Skeletal muscle cell (primary cell): Measurements from ENCODE around the gene MRPL18.
"Not testable (repeated sequence)": the region's sequence is repeated elsewhere in the genome, so short reads cannot be mapped to it uniquely, and the experiment has no call there.

Experiments used
- DNase-seq: peaks from one replicate; pipeline ENCODE4 v3.0.0-alpha.2; 2010; ENCODE audit warnings: low read depth
- H3K4me3 ChIP-seq: 2 replicates; pipeline ENCODE4 v1.5.1; 2011; ENCODE audit warnings: low read depth, mild to moderate bottlenecking, control low read depth, low read length, moderate library complexity

Gene MRPL18

DNA sequence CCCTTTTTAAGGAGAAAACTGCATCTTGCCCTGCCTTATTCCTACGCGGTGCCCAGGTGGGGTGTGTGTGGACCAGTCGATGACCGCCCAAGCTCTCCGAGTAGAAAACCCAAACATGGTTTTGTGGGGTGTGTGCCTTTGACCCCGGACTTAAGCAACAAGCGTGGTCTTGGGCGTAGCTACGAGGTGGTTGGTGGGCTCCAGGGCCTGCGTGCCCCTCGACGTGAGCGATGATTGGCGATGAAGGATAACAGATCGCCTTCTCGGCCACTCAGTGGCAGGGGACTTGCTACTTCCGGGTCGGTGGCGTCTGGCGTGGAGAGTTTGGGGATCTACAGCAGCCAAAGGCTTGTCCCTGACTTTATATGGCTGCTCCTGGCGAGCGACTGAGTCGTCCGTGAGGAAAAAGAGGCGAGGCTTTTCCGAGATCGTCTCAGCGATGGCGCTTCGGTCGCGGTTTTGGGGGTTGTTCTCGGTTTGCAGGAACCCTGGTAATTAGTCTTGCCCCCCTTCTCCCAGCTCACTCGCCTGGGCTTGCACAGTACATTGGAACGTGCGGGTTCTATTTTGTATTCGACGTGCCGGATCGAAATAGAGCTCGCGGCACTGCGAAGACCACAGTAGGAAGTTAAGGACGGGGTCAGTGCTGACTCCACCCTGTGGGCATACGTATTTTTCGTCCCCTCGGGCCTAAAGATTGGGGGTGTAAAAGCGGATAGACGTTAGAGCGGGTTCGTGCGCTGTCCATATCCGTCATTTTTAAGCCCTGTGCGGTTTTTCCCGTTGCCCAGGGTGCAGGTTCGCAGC is at the start of gene MRPL18:
Gene MRPL18 (plus strand): TSS at position 319 of the 807 bp plus-strand sequence. CDS start 121 bp downstream, at position 440.
- peak; percentile 95 for DNase-seq
- H3K4me3 ChIP-seq = peak within 1 kb of the TSS; percentile 90

DNA sequence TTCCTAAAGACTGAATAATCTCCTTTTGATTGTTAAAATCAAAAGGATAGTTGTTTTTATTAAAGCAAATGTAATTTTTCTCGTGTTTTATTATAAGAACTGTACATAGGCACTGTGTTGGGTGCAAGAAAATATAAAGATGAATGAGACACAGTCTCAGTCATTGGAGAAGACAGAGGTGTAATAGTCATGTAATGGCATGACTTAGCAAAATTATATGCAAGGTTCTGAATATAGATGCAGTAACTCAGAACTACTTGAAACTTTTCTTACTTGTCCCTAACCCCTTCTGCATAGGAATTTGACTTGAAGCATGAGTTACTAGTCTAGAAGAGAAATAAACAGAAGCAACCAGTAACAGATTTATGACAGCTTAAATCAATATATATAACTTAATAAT is 48.1 kb upstream of the MRPL18 start:
- DNase-seq = no peak
- no peak overlapping the region for H3K4me3 ChIP-seq

DNA sequence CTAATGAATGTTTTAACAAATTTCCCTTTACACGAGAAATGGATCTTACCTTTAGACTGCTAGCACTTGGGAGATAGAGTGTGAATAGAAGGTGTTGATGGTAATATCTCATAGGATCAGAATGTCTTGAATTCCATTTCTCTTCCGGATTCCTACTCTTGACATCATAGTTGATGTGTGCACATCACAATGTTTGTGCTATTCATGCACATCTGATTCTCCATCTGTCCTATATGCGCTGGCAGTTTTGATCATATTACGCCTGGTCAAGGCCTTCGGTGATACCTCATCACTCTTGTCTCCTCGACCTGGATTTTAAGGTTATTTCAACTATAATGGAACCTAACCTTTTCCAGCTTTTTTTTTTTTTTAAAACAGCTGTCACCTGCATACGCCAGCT is 45.2 kb upstream of the MRPL18 start:
- no peak for DNase-seq
- no peak overlapping the region for H3K4me3 ChIP-seq

DNA sequence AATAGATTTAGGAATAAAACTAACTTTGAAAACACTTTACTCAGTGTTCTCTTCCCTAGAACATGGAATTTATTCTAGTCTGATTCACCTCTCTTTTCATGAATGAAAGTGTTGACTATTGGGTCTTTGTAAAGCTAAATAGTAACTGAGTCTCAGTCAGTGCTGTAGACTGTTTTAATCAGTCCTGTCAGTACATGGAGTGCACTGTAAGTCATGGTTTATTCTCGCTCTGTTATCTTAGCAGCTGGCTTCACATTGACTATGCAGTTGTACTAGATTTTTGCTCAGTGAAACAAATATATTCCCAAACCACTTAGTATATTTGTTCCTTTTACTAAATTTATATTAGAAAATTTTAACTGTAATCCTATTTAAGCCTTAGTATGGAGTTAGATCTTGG is 43.5 kb upstream of the MRPL18 start:
- no peak for DNase-seq

DNA sequence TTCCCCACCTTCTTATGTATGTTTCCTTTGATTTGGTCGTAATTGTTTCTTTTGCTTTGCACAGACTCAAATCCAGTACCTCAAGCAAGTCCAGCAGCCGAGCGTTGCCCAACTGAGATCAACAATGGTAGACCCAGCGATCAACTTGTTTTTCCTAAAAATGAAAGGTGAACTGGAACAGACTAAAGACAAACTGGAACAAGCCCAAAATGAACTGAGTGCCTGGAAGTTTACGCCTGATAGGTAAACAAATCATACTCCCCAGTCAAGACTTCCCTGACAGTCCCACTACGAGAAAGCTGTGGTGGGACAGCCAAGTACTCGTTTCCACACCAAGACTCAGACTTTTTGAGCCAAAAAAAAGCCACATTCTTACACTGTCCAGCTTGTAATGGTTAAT is 42.1 kb upstream of the MRPL18 start:
- H3K4me3 ChIP-seq, DNase-seq: not testable (repeated sequence)

More for the DNA sequence above, 43.5 kb upstream of the MRPL18 start:
- H3K4me3 ChIP-seq = no peak overlapping the region

DNA sequence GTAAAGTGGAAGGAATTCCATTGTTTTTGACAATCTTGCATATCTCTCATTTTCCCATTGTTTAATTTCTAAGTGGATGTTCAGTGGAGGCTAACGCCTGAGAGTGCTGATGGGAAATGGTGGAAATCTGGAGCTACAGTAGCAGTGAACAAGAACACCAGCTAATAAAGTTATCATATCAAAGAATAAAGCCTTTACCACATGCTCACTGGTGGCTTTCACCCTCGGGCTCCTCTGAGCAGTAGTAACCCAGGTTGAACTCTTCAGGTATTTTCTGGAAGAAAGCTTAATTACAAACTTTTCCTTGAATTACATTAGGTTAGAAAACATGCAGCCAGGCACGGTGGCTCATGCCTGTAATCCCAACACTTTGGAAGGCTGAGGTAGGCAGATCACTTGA is 38.8 kb upstream of the MRPL18 start:
- DNase-seq = no peak

DNA sequence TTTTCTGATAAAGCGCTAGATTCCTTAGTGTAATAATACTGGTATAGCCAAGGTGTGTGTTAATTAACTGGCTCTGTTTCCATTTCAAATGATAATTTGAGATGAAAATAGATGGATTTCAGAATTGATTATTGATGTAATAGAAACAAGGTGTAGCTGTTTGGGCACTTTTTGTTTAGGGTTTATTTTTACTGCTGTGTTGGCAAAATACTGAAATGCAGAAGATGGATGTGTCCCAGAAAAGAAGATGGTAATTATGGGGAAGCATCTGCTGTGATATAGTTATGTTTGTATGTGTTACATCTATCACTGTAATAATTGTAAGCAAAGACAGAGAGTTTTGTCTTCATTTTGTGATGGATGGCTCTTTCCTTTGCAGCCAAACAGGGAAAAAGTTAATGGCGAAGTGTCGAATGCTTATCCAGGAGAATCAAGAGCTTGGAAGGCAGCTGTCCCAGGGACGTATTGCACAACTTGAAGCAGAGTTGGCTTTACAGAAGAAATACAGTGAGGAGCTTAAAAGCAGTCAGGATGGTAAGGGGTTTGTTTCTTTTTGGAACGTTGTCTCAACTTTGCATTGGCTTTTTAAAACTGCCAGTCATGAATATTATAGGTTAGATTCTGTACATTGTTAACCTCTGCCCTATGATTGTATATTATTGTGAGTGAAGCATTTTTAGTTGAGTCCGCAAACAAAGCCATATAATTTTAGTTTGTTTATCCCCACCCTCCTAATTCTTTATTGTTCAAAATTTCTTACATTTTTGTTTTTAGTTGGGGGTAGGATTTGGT is 37.0 kb upstream of the MRPL18 start:
- peak; percentile 6 for DNase-seq

More for the DNA sequence above, 38.8 kb upstream of the MRPL18 start:
- H3K4me3 ChIP-seq = no peak overlapping the region

DNA sequence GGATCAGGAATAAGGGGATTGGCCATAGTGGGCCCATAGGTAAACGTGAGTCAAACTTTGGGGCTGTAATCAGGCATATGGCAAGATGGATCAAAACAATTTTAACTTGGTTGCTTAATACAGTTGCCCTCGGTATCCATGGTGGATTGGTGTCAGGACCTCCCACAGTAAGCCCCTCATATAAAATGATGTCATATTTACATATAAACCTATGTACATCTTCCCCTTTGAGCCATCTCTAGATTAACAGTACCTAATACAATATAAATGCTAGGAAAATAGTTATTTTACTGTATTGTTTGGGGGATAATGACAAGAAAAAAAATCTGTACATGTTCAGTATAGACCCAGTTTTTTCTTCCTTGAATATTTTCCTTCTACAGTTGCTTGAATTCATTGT is 35.9 kb upstream of the MRPL18 start:
- no peak for DNase-seq
- H3K4me3 ChIP-seq = no peak overlapping the region

More for the DNA sequence above, 37.0 kb upstream of the MRPL18 start:
- H3K4me3 ChIP-seq = no peak overlapping the region

DNA sequence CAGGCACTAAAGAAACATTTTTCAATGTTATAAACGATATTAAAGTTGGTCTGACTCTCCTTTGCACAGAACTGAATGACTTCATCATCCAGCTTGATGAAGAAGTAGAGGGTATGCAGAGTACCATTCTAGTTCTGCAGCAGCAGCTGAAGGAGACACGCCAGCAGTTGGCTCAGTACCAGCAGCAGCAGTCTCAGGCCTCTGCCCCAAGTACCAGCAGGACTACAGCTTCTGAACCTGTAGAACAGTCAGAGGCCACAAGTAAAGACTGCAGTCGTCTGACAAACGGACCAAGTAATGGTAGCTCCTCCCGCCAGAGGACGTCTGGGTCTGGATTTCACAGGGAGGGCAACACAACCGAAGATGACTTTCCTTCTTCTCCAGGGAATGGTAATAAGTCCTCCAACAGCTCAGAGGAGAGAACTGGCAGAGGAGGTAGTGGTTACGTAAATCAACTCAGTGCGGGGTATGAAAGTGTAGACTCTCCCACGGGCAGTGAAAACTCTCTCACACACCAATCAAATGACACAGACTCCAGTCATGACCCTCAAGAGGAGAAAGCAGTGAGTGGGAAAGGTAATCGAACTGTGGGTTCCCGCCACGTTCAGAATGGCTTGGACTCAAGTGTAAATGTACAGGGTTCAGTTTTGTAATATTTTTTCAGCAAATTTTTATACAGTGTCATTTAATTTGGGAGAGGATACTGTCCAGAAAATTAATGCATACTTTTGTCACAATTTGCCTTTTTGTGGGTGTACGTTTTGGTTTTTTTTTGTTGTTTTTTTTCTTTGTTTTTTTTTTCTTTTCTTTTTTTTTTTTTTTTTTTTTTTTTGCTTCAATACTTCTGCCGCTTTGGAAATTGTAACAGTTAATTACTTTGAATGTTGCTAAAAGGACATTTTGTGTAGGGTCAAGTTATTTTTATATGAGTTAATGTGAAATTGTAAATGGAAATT is 35.0 kb upstream of the MRPL18 start:
- no peak overlapping the region for H3K4me3 ChIP-seq
- DNase-seq = peak; percentile 14

DNA sequence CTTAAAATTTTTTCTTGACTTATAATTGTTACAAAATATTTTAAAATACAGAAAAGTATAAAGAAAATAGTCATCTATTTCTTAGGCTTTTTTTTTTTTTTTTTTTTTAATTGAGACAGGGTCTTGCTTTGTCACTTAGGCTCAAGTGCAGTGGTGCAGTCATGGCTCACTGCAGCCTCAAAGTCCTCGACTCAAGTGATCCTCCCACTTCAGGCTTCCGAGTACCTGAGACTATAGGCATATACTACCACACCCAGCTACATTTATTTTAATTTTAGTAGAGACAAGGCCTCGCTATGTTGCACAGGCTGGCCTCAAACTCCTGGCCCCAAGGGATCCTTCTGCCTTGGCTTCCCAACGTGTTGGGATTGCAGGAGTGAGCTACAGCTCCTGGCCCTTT is 33.8 kb upstream of the MRPL18 start:
- no peak for DNase-seq
- no peak overlapping the region for H3K4me3 ChIP-seq

DNA sequence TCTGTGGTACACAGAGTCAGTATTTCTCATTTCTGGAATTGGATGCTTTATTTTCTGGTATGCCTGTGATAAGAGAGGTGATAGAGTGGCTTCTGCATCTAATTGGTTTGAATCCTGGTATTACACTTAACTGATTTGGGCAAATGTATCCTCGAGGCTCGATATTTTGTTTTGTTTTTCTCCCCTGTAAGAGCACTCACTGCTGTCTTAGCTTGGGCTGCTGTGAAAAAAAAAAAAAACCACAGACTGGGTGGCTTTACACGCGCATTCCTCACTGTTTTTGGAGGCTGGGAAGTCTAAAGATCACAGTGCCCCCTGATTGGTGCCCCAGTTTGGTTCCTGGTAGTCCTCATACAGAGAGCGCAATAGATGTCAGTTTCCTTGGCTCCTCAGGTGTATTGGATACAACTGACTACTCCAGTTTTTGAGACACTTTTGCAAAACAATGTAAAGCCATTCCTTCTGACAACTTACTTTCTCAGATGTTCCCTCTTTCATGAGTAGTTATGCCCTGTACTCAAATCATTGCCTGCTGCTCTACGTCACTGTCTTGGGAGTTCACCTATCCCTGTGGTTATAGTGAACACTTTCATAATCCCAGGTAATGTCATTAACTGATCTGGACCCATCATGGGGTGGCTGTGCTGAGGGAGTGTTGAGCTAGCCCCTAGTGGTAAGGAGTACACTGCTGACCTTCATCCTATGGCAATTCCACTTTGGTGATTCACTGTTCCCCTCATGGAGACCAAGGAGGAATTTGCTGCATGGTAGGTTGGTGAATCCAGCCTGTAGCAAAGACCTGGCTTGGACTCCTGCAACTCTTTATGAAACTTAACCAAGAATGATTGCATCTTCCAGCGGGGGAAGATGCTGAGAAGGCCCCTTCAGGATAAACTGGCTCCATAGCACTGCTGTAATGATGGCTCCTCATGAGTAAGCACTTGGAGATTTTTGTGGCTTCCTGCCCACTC is 32.0 kb upstream of the MRPL18 start:
- H3K4me3 ChIP-seq = no peak overlapping the region
- peak; percentile 32 for DNase-seq

DNA sequence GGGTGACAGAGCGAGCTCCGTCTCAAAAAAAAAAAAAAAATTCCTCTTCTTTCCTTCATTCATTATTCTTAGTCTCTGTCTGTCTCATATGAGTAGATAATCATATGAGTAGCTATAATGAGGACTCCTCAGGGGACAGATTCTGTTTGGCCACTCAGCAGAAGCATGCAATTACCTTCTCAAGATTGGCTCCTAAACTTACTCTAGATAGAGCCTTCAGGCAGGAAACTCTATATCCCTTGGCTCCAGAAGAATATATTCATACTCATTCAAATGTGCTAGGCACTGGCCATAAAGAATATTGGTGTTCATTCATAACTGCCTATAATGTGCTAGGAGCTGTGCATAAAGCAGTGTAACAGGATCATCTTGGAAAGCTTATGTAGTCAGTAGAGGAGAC is 30.6 kb upstream of the MRPL18 start:
- no peak overlapping the region for H3K4me3 ChIP-seq
- DNase-seq = no peak

DNA sequence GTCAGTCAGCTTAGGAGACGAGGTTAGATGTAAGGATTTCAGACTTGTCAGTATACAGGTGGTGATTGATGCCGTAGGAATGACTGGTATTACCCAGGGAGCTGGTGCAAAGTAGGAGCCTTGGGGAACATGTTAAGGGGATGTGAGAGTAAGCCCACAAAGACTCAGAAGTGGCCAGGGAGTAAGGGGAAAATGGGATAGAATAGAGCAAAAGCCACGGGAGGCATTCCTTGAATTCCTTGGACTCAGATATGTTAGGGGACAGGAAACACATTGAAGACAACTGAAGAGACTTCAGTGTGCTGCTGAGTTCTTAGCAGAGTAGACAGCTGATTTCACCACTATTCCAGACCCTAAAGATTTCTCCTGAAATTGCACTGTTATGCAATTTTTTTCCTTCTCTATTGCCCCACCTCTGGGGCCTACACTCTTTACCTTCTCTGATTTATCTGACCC is 29.6 kb upstream of the MRPL18 start:
- peak; percentile 31 for DNase-seq
- peak overlapping the region; percentile 83 for H3K4me3 ChIP-seq

DNA sequence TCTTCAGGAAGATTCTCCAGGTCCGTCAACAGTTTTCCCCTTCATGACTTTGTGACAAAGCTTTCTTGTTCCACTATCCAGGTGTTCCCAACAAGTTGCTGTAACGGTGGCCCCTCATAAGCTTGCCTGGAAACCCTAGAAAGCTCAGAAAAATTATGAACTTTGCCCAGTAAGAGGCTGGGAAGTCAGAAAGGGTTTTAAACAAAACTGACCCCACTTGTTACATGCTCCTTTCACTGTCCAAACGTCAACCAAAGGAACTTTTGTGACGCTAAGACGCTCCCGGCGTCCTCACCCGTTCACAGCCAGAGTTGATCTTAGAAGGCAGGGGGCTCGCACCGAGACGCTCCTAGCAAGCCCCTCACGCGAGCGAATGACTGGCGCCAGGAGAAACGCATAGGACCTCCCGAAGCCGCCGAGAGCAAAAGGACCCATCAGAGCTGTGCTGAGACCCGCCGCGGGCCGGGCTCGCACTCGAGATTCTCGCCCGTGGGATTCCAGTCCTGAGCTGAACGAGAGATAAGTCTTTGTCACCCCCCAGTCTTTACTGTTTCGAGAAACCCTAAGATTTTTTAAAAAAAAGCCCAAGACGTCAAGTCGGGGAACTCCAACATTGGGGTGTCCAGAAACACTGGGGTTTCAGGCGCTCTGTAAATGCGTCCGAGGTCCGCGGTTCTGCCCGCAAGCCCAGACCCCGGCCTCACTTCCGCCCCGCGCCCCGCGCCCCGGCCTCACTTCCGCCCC is 29.0 kb upstream of the MRPL18 start:
- H3K4me3 ChIP-seq = peak overlapping the region; percentile 83
- no peak for DNase-seq

DNA sequence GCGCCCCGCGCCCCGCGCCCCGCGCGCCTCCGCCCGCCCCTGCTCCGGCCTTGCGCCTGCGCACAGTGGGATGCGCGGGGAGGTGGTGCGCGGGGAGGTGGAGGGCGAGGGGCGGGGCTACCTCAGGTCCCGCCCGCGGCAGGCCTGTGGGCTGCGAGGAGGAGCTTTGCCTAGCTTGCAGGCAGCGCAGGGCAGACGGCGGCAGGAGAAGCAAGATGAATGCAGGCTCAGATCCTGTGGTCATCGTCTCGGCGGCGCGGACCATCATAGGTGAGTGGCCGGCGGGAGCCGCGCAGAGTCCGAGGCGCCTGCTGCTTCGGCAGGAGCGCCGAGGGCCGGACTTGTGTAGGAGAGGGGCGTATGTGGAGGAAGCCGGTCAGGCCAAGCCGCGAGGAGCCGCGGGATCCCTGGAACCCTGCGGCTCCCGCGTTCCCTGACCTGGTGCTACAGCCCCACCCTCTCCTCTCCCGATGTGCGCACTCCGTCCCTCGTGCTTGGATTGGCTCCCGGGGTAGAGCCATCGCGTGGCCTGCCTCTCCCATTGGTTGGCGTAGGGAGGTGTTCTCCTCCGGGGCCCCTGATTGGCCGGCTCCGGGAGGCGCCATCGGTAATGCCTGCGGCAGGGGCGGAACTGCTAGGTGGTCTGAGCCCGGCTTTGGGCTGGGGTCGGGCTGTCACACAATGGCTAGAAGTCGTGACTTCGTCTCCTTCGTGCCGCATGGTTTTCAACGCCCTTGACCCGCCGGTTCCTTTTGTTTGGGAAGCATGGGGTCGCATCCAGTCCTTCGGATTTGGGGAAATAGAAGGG is 28.2 kb upstream of the MRPL18 start, which contains the start of gene ACAT2:
Gene ACAT2 (plus strand): TSS at position 173 of the 808 bp plus-strand sequence. CDS start 43 bp downstream, at position 216.
- DNase-seq = peak; percentile 88
- H3K4me3 ChIP-seq = peak within 1 kb of the TSS; percentile 83

DNA sequence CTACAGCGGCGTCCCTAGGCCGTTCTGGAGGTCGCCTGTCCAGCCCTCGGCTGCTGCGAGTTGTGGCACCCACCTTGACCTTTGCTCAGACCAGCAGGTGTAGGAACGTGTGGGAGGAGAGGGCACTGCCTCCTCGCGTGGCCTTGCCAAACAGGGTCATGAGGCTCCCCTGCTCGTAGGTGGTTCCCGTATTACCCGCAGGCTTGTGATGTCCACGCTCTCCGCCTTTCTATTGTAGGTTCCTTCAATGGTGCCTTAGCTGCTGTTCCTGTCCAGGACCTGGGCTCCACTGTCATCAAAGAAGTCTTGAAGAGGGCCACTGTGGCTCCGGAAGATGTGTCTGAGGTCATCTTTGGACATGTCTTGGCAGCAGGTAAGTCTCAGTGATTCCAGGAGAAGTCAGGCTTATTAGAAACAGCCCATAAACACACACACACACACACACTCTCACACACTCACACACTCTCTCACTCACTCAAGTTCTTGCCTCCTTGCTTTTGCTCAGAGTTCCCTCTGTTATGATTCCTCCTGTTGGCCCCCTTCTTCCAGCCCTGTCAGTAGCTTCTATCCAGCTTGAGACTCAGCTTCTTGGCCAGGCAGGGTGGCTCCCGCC is 27.5 kb upstream of the MRPL18 start:
- no peak for DNase-seq
- H3K4me3 ChIP-seq = peak overlapping the region; percentile 83
